GM15510 (cell line): ENCODE results near the gene MLYCD.

ENCODE experiments used
- POLR2A ChIP-seq: IDR thresholded peaks from 3 replicates; pipeline ENCODE4 v1.6.1; 2011; ENCODE audit warnings: borderline replicate concordance; ENCODE audit not compliant: insufficient read length; ENCODE audit errors: extremely low read depth

MLYCD gene

GRCh38 chr16:83898463-83899271 is at the start of gene MLYCD:
Gene MLYCD, plus strand, starts transcription at chr16:83899115. Its CDS starts 30 bp downstream, at chr16:83899145.
- TF ChIP-seq POLR2A, result peak; percentile 70

- no peak for TF ChIP-seq POLR2A
Measured at GRCh38 chr16:83849421-83849820, 49.5 kb upstream of the MLYCD start.

DNA sequence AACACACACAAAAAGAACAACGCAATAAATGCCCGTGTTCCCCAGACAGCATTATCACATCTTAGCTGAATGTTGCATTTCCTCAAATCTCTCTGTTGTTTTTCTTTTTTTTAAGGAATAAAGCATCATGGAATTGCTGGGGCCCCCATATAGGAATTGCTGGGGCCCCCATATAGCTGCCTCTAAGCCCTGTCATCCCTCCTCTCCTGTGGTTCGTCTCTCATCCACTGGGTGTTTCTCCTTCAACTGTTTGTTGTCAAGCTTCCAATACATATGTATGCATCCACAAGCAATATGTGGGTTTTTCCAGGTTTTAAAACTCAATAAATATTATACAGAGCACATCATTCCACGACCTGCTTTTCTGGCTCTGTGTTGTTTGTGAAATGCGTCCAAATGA is 48.0 kb upstream of the MLYCD start:
- TF ChIP-seq POLR2A, result no peak

DNA sequence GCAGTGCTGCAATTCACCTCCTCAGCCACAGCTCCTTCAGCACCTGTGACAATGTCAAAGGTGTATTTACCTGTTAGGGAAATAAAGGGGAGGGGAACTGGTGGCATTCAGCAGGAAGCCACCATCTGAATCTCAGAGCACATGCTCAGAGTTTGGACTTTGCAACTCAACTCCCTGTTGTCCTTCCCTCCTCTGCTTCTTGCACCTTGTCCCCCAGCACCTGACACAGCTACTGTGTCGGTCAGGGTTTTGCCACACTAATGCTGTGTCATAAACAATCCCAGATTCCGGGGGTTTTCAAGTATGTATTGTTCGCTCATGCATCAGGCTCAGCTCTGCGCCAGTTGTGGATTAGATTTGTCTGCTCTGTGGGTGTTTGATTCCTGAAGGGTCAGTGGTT is 47.4 kb upstream of the MLYCD start:
- no peak for TF ChIP-seq POLR2A

- no peak for TF ChIP-seq POLR2A
Measured at GRCh38 chr16:83852774-83853173, 46.1 kb upstream of the MLYCD start.

DNA sequence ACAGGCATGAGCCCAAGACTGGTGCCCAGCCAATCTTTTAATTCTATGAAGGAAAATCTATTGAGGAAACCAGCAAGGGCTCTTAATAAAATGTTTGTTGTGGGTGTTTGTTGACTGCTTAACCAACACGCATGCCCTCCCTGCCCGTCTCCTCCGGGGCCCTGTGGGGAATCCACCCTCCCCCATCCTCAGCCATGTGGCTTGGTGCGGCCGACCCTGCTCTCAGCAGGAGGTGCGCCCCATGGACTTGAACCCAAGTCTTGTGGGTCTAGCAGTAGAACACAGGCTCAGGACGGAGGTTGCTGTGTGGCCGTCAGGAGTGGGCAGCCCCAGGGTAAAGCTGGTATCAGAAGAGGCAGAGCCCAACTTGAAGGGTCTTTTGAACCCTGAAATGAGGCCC is 45.1 kb upstream of the MLYCD start:
- no peak for TF ChIP-seq POLR2A

GRCh38 chr16:83854420-83854819 is 44.5 kb upstream of the MLYCD start:
- no peak for TF ChIP-seq POLR2A

GRCh38 chr16:83856792-83857191 is 42.1 kb upstream of the MLYCD start:
- TF ChIP-seq POLR2A, result no peak

GRCh38 chr16:83859265-83859664 is 39.6 kb upstream of the MLYCD start:
- no peak for TF ChIP-seq POLR2A

GRCh38 chr16:83862661-83863060 is 36.3 kb upstream of the MLYCD start:
- TF ChIP-seq POLR2A, result no peak

GRCh38 chr16:83863682-83864081 is 35.2 kb upstream of the MLYCD start:
- TF ChIP-seq POLR2A, result no peak

DNA sequence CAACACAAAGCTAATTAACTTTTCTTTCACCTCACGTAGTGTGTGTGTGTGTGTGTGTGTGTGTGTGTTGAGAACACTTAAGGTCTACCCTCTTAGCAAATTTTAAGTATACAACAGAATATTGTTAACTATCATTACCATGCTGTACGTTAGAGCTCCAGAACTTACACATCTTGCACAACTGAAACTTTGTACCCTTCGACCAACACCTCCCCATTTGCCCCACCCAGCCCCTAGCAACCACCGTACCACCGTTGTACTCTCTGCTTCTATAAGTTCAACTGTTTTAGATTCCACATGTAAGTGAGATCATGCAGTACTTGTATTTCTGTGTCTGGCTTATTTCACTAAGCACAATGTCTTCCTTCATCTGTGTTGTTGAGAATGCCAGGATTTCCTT is 28.1 kb upstream of the MLYCD start:
- no peak for TF ChIP-seq POLR2A

DNA sequence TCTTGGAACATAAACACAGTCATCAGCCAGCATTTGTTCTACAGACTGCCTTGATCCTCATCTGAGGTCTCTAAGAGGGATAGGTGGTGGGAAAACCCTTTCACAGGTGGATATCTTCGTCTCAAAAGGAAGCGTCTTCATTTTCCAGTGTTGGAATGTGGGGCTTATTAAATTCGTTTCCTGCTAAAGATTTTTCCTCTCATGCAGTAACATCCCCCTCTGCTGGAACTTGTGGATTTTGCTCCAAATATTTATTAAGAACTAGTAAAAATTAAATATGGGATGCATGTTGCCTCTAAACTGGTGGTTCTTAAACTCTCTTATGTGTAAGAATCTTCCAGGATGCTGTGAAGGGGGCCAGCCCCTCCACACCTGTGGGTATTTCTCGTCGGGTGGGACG is 20.1 kb upstream of the MLYCD start:
- no peak for TF ChIP-seq POLR2A

GRCh38 chr16:83882163-83882885 is 16.6 kb upstream of the MLYCD start:
- TF ChIP-seq POLR2A, result no peak

DNA sequence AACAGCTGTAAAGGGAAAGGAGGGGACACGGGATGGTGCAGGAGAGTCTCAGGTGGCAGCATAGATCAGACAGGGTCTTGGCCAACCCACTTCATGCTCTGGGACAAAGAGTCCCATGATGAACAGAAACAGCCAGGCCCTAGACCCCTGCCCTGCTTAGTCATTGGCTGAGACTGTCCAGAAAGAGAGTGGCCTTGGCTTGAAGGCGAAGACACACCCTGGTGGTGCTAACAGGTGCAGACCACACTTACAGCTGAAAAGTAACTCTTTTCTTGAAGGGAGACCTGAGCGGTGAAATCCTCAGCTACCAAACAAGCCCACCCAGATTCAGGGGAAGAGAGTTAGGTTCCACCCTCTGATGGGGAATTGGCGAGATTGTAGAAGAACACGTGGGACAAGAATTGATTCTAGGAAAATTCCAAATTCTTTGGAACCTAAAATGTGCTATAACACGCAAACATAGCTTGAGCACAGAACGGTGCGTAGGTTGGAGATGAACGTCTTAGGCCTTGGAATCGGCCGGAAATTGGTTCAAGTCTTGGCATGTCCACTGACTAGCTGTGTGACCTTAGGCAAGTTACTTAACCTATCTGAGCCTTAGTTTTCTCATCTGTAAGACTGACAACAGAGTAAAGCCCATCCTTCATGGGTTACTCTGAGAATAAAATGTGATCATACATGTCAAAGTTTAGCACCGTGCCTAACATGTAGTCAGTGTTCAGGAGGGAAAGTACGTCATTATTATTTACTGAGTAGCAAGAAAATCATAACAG is 12.5 kb upstream of the MLYCD start:
- no peak for TF ChIP-seq POLR2A
